ENCODE results near the gene SEMA3D. TPM values are rescaled to one million over a fixed set of nuclear protein-coding genes. Genes with fewer than 3 reads are reported as not detected.

Gene SEMA3D
- total RNA-seq, 1 experiment from 2014 or later: 0.61 TPM

GRCh38 chr7:85011127-85011526 lies 175.7 kb downstream of the SEMA3D start:
- Mint-ChIP-seq H3K27ac (ENCODE audit: unreplicated experiment) (no peak overlapping the region), H3K4me1 (ENCODE audit: low read depth, unreplicated experiment) (no peaks in the 10 kb centered on the region), H3K9me3 (ENCODE audit: unreplicated experiment) (no peaks in the 10 kb centered on the region), H3K4me3 (ENCODE audit: unreplicated experiment) (no peak overlapping the region), H3K27me3 (ENCODE audit: insufficient read depth, unreplicated experiment) (peaks cover 2% of the 10 kb centered on the region), H3K36me3 (ENCODE audit: insufficient read depth, unreplicated experiment) (no peaks in the 10 kb centered on the region)
- ChIA-PET POLR2A (no interaction called here), CTCF (no interaction called here)
- no peak for DNase-seq
- BruUV-seq (replicated peaks): no TSS peak
- Histone ChIP-seq H3K4me3 (ENCODE audit: low read depth, low read length) (no peak overlapping the region), H3K27me3 (replicated peaks; ENCODE audit: control insufficient read depth, insufficient read depth, low read length) (no peaks in the 10 kb centered on the region), H3K36me3 (ENCODE audit: control insufficient read depth, insufficient read depth, low read length) (no peaks in the 10 kb centered on the region), H3K9me3 (no peaks in the 10 kb centered on the region), H3K4me1 (no peaks in the 10 kb centered on the region)
- intact Hi-C loops (cut with micrococcal nuclease; ENCODE audit: unreplicated experiment): no loop called here
- TF ChIP-seq, protein P1, sequence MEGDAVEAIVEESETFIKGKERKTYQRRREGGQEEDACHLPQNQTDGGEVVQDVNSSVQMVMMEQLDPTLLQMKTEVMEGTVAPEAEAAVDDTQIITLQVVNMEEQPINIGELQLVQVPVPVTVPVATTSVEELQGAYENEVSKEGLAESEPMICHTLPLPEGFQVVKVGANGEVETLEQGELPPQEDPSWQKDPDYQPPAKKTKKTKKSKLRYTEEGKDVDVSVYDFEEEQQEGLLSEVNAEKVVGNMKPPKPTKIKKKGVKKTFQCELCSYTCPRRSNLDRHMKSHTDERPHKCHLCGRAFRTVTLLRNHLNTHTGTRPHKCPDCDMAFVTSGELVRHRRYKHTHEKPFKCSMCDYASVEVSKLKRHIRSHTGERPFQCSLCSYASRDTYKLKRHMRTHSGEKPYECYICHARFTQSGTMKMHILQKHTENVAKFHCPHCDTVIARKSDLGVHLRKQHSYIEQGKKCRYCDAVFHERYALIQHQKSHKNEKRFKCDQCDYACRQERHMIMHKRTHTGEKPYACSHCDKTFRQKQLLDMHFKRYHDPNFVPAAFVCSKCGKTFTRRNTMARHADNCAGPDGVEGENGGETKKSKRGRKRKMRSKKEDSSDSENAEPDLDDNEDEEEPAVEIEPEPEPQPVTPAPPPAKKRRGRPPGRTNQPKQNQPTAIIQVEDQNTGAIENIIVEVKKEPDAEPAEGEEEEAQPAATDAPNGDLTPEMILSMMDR (IDR thresholded peaks at IDR 0.05; ENCODE audit: insufficient read depth in 1 of 2, low read depth in 1 of 2, low read length in 1 of 2, severe bottlenecking in 1 of 2, unreplicated experiment in 1 of 2): no peak

DNA sequence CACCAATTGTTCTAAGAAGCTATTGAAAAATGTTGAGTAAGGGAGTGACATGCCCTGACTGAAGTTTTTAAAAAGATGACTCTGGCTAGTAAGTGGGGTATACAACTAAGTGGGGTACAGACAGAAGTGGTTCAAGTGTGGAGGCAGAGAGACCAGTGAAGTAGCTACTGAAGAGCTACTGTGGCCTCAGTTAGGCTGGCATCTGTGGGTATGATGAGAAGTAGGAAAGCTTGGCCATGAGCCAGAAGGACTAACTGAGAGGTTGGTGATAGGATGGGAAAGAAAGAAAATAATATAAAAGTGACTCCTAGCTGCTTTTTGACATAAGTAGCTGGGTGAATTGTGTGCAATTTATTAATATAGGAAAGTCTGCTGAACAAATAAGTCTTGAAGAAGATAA lies 176.6 kb downstream of the SEMA3D start:
- H3K4me1 ChIP-seq: no peaks in the 10 kb centered on the region
- Mint-ChIP-seq H3K4me3 (ENCODE audit: unreplicated experiment) (no peak overlapping the region), H3K27me3 (ENCODE audit: insufficient read depth, unreplicated experiment) (peaks cover 2% of the 10 kb centered on the region), H3K4me1 (ENCODE audit: low read depth, unreplicated experiment) (no peaks in the 10 kb centered on the region), H3K9me3 (ENCODE audit: unreplicated experiment) (no peaks in the 10 kb centered on the region), H3K36me3 (ENCODE audit: insufficient read depth, unreplicated experiment) (no peaks in the 10 kb centered on the region), H3K27ac (ENCODE audit: unreplicated experiment) (no peak overlapping the region)
- no peak for DNase-seq
- CTCF ChIA-PET: no interaction called here
- H3K4me3 ChIP-seq (ENCODE audit: low read depth, low read length): no peak overlapping the region
- no peaks in the 10 kb centered on the region for H3K36me3 ChIP-seq (ENCODE audit: control insufficient read depth, insufficient read depth, low read length)
- H3K9me3 ChIP-seq: no peaks in the 10 kb centered on the region
- intact Hi-C loops (cut with micrococcal nuclease; ENCODE audit: unreplicated experiment): no loop called here
- TF ChIP-seq, protein P1 (IDR thresholded peaks at IDR 0.05; ENCODE audit: insufficient read depth in 1 of 2, low read depth in 1 of 2, low read length in 1 of 2, severe bottlenecking in 1 of 2, unreplicated experiment in 1 of 2): no peak
- POLR2A ChIA-PET: no interaction called here
- H3K27me3 ChIP-seq (replicated peaks; ENCODE audit: control insufficient read depth, insufficient read depth, low read length): no peaks in the 10 kb centered on the region
- BruUV-seq (replicated peaks): no TSS peak

DNA sequence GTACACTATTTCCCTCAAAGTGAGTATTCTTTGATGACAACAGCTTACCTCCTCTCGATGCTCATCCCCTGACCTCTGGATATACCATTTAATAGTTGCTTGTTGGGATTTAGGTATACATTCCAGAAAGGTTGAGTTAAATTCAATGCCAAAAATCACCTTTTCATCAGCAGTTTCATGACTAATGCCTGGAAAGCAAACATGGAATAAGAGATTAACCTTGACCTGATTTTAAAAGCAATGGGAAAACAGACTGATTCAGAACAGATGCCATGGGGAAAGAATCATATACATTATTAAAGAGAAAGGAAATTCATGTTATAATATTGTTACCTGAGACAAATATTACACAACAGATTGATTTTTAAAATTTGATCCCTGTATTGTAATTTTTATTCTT lies 180.1 kb downstream of the SEMA3D start:
- H3K9me3 ChIP-seq: no peaks in the 10 kb centered on the region
- no peaks in the 10 kb centered on the region for H3K4me1 ChIP-seq
- no peak for DNase-seq
- Mint-ChIP-seq H3K4me1 (ENCODE audit: low read depth, unreplicated experiment) (no peaks in the 10 kb centered on the region), H3K9me3 (ENCODE audit: unreplicated experiment) (no peaks in the 10 kb centered on the region), H3K27me3 (ENCODE audit: insufficient read depth, unreplicated experiment) (peaks cover 2% of the 10 kb centered on the region), H3K36me3 (ENCODE audit: insufficient read depth, unreplicated experiment) (no peaks in the 10 kb centered on the region), H3K27ac (ENCODE audit: unreplicated experiment) (no peak overlapping the region), H3K4me3 (ENCODE audit: unreplicated experiment) (no peak overlapping the region)
- POLR2A ChIA-PET: no interaction called here
- no TSS peak for BruUV-seq (replicated peaks)
- H3K27me3 ChIP-seq (replicated peaks; ENCODE audit: control insufficient read depth, insufficient read depth, low read length): no peaks in the 10 kb centered on the region
- no peaks in the 10 kb centered on the region for H3K36me3 ChIP-seq (ENCODE audit: control insufficient read depth, insufficient read depth, low read length)
- TF ChIP-seq, protein P1 (IDR thresholded peaks at IDR 0.05; ENCODE audit: insufficient read depth in 1 of 2, low read depth in 1 of 2, low read length in 1 of 2, severe bottlenecking in 1 of 2, unreplicated experiment in 1 of 2): no peak
- CTCF ChIA-PET: no interaction called here
- H3K4me3 ChIP-seq (ENCODE audit: low read depth, low read length): no peak overlapping the region
- intact Hi-C loops (cut with micrococcal nuclease; ENCODE audit: unreplicated experiment): no loop called here

Measured in Caco-2 (cell line).